HepG2 (cell line): ENCODE measurements around the gene MDH1. TPM values are rescaled to one million over a fixed set of nuclear protein-coding genes. Genes with fewer than 3 reads are reported as not detected.
A peak's percentile ranks its signal among the peaks of the same experiment; 100 is the strongest.

Experiments
- CBX2 ChIP-seq, 2 experiments: fragments of 200-600 bp in 1 of 2; sonication (generic); formaldehyde crosslinking in 1 of 2; IDR thresholded peaks; 2 replicates each; pipeline versions ENCODE4 v1.7.0 to v1.8.1; 2018 to 2022; ENCODE audit warnings: low read depth in 2 of 2, low read length in 1 of 2, mild to moderate bottlenecking in 1 of 2, missing genetic modification reagents in 1 of 2
- CC2D1A ChIP-seq: sonication (generic); formaldehyde crosslinking; IDR thresholded peaks from 2 replicates; pipeline ENCODE4 v1.8.1; 2023; ENCODE audit warnings: mild to moderate bottlenecking, missing genetic modification reagents
- DNMT3B ChIP-seq: conservative IDR thresholded peaks from 2 replicates; pipeline ENCODE4 v1.6.1; 2016; ENCODE audit warnings: missing biosample characterization, control low read depth
- EP300 ChIP-seq, 3 experiments: sonication (generic) in 1 of 3; formaldehyde crosslinking in 1 of 3; IDR thresholded peaks; 2 replicates each; pipeline versions ENCODE4 v1.5.1 to v1.6.1; 2011 to 2020; ENCODE audit warnings: low read depth in 2 of 3, low read length in 2 of 3, borderline replicate concordance in 1 of 3, improper control_type of control experiment in 1 of 3, mild to moderate bottlenecking in 1 of 3, missing genetic modification reagents in 1 of 3, moderate library complexity in 1 of 3
- GATA4 ChIP-seq: sonication (generic); IDR thresholded peaks from 2 replicates; pipeline ENCODE4 v1.6.1; 2016; ENCODE audit warnings: antibody characterized with exemption, low read depth, borderline replicate concordance
- HDAC6 ChIP-seq: fragments of 200-600 bp; sonication (generic); IDR thresholded peaks from 2 replicates; pipeline ENCODE4 v1.7.0; 2017; ENCODE audit warnings: mild to moderate bottlenecking, antibody characterized with exemption, low read length, low read depth
- IKZF5 ChIP-seq: IDR thresholded peaks from 2 replicates; pipeline ENCODE4 v1.6.1; 2018; ENCODE audit warnings: missing genetic modification reagents, mild to moderate bottlenecking, missing compliant biosample characterization
- ISX ChIP-seq: sonication (generic); formaldehyde crosslinking; conservative IDR thresholded peaks from 2 replicates; pipeline ENCODE4 v1.5.0; 2020; ENCODE audit warnings: missing genetic modification reagents
- NPAS2 ChIP-seq: sonication (generic); formaldehyde crosslinking; IDR thresholded peaks from 2 replicates; pipeline ENCODE4 v1.8.0; 2022; ENCODE audit warnings: mild to moderate bottlenecking, missing genetic modification reagents, borderline replicate concordance
- NR2F6 ChIP-seq, 2 experiments: IDR thresholded peaks; 2 replicates each; pipeline ENCODE4 v1.6.1; 2016; ENCODE audit warnings: antibody characterized with exemption in 1 of 2, mild to moderate bottlenecking in 1 of 2
- PCBP1 ChIP-seq: fragments of 200-400 bp; formaldehyde crosslinking; IDR thresholded peaks from 2 replicates; pipeline ENCODE4 v1.6.1; 2017; ENCODE audit warnings: mild to moderate bottlenecking, low read depth, low read length, borderline replicate concordance
- RAD21 ChIP-seq: fragments of 450-650 bp; formaldehyde crosslinking; IDR thresholded peaks from 2 replicates; pipeline ENCODE4 v1.5.0; 2020; ENCODE audit warnings: mild to moderate bottlenecking
- SMARCE1 ChIP-seq: fragments of 450-650 bp; IDR thresholded peaks from 2 replicates; pipeline ENCODE4 v1.6.1; 2017; ENCODE audit warnings: borderline replicate concordance
- TFAP4 ChIP-seq: sonication (generic); IDR thresholded peaks from 2 replicates; pipeline ENCODE4 v1.6.1; 2016; ENCODE audit warnings: low read depth, borderline replicate concordance
- YEATS4 ChIP-seq: sonication (generic); formaldehyde crosslinking; IDR thresholded peaks from 2 replicates; pipeline ENCODE4 v1.4.0; 2020; ENCODE audit warnings: missing genetic modification reagents, borderline replicate concordance
- ZBTB3 ChIP-seq: sonication (generic); formaldehyde crosslinking; IDR thresholded peaks from 2 replicates; pipeline ENCODE4 v1.4.0; 2020; ENCODE audit warnings: low read depth, mild to moderate bottlenecking, moderate library complexity, missing genetic modification reagents, borderline replicate concordance
- ZNF446 ChIP-seq: sonication (generic); formaldehyde crosslinking; IDR thresholded peaks from 2 replicates; pipeline ENCODE4 v1.5.0; 2020; ENCODE audit warnings: mild to moderate bottlenecking, missing genetic modification reagents
- ZNF546 ChIP-seq: sonication (generic); formaldehyde crosslinking; conservative IDR thresholded peaks from 2 replicates; pipeline ENCODE4 v1.8.1; 2023; ENCODE audit warnings: mild to moderate bottlenecking, missing genetic modification reagents
- ZNF607 ChIP-seq: sonication (generic); formaldehyde crosslinking; IDR thresholded peaks from 2 replicates; pipeline ENCODE4 v1.5.1; 2020; ENCODE audit warnings: missing genetic modification reagents, mild to moderate bottlenecking, borderline replicate concordance
- ZNF615 ChIP-seq: sonication (generic); formaldehyde crosslinking; IDR thresholded peaks from 2 replicates; pipeline ENCODE4 v1.5.0; 2020; ENCODE audit warnings: mild to moderate bottlenecking, missing genetic modification reagents, borderline replicate concordance
- ZNF776 ChIP-seq: sonication (generic); formaldehyde crosslinking; IDR thresholded peaks from 2 replicates; pipeline ENCODE4 v1.4.0; 2020; ENCODE audit warnings: mild to moderate bottlenecking, missing genetic modification reagents
- polyA plus RNA-seq, 8 experiments: library from polyadenylated mRNA; depleted of rRNA in 3 of 8; stranded (reverse) in 7 of 8; unstranded in 1 of 8; fragments of >200 nt; fragmentation: Illumina TruSeq in 4 of 8; extraction: Trizol in 4 of 8; gene quantifications; 2 replicates each; pipeline versions ENCODE4 v1.2.1 to v1.2.3, GENCODE V29; 2011 to 2016; ENCODE audit warnings: low read depth in 4 of 8, missing spikeins in 1 of 8, mixed read lengths in 1 of 8; ENCODE audit not compliant: insufficient read depth in 1 of 8
- total RNA-seq, 5 experiments: library from RNA; depleted of rRNA; stranded (reverse); fragments of >200 nt; fragmentation: Illumina TruSeq; extraction: Trizol; gene quantifications; 2 replicates each; pipeline ENCODE4 v1.2.3, GENCODE V29; 2016; ENCODE audit warnings: low read depth in 1 of 5
- TF ChIP-seq, protein P1 (sequence below): sonication (generic); formaldehyde crosslinking; IDR thresholded peaks from 2 replicates; pipeline ENCODE4 v1.4.0; 2020; ENCODE audit warnings: missing genetic modification reagents
- TF ChIP-seq, protein P2 (sequence below): IDR thresholded peaks from 2 replicates; pipeline ENCODE4 v1.6.1; 2016

MDH1 gene
- total and polyA plus RNA-seq, 2 of the 13 experiments (the other 11 are each of a cell fraction or from before 2014, with no cell fraction given), result 293 to 415 TPM

DNA sequence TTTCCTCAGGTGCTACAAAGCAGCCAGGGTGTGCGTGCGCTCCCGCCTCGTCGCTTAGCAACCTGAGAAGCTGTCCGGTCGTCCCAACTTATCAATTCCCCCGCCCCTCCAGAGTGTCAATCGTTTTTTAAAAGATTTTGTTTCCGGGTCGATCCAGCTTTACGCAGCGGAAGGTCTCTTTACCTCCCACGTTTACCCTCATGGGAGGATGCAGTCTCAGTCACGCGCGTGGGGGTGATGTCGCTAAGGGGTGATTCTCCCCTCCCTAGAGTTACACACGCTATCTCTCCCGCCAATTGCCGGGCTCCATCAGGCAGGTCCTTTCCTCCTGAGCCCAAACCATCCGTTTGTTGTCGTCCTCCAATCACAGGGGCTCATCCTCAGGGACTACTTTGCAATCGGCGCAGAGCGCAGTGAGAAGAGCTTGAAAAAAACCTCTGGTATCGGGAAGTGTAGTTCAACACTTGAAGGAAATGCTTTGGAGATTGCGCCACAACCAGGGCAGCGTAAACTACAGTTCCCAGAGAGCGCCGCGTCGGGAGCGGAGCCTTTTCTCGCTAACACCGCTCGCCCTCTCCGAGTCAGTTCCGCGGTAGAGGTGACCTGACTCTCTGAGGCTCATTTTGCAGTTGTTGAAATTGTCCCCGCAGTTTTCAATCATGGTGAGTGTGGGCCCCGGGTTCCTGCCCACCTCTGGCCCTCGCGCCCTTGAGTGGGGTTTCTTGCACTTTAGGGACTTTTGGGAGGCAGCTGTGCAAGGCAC is at the start of gene MDH1, which contains the start of gene WDPCP (continued):
- TF ChIP-seq SMARCE1, result no peak
- TF ChIP-seq CC2D1A (CRISPR knock-in tag), result no peak
- TF ChIP-seq DNMT3B (CRISPR knock-in tag), result no peak; the same call in 1 of the 2 replicates
- peak; percentile 9 to 54; a peak in 1 of 4 replicates for TF ChIP-seq EP300 (IDR thresholded peaks at IDR 0.05; ENCODE audit: low read depth in 2 of 2, low read length in 2 of 2)
- peak; percentile 37; the same call in 1 of the 2 replicates for TF ChIP-seq EP300 (CRISPR knock-in tag; IDR thresholded peaks at IDR 0.05; ENCODE audit: borderline replicate concordance)
- TF ChIP-seq ZBTB3 (CRISPR knock-in tag), result no peak
- TF ChIP-seq ZNF615 (CRISPR knock-in tag), result peak; percentile 91; the same call in 1 of the 2 replicates
- no peak for TF ChIP-seq CBX2 (IDR thresholded peaks at IDR 0.05; ENCODE audit: low read depth, low read length)
- no peak for TF ChIP-seq CBX2 (CRISPR knock-in tag; IDR thresholded peaks at IDR 0.05; ENCODE audit: low read depth)
- TF ChIP-seq ZNF446 (CRISPR knock-in tag), result no peak; the same call in 1 of the 2 replicates
- TF ChIP-seq HDAC6, result no peak
- TF ChIP-seq TFAP4, result peak; percentile 63; the same call in 1 of the 2 replicates
- TF ChIP-seq ISX (CRISPR knock-in tag), result no peak
- peak; percentile 67 for TF ChIP-seq GATA4
- TF ChIP-seq RAD21, result peak; percentile 45; the same call in 1 of the 2 replicates
- no peak for TF ChIP-seq NPAS2
- TF ChIP-seq, protein P1, sequence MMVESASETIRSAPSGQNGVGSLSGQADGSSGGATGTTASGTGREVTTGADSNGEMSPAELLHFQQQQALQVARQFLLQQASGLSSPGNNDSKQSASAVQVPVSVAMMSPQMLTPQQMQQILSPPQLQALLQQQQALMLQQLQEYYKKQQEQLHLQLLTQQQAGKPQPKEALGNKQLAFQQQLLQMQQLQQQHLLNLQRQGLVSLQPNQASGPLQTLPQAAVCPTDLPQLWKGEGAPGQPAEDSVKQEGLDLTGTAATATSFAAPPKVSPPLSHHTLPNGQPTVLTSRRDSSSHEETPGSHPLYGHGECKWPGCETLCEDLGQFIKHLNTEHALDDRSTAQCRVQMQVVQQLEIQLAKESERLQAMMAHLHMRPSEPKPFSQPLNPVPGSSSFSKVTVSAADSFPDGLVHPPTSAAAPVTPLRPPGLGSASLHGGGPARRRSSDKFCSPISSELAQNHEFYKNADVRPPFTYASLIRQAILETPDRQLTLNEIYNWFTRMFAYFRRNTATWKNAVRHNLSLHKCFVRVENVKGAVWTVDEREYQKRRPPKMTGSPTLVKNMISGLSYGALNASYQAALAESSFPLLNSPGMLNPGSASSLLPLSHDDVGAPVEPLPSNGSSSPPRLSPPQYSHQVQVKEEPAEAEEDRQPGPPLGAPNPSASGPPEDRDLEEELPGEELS, result peak; percentile 44; the same call in 1 of the 2 replicates
- peak; percentile 62; the same call in 1 of the 2 replicates for TF ChIP-seq ZNF546
- peak; percentile 85; the same call in 1 of the 2 replicates for TF ChIP-seq ZNF607 (CRISPR knock-in tag)
- TF ChIP-seq, protein P2, sequence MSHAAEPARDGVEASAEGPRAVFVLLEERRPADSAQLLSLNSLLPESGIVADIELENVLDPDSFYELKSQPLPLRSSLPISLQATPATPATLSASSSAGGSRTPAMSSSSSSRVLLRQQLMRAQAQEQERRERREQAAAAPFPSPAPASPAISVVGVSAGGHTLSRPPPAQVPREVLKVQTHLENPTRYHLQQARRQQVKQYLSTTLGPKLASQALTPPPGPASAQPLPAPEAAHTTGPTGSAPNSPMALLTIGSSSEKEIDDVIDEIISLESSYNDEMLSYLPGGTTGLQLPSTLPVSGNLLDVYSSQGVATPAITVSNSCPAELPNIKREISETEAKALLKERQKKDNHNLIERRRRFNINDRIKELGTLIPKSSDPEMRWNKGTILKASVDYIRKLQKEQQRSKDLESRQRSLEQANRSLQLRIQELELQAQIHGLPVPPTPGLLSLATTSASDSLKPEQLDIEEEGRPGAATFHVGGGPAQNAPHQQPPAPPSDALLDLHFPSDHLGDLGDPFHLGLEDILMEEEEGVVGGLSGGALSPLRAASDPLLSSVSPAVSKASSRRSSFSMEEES (CRISPR knock-in tag), result peak; percentile 53; the same call in 1 of the 2 replicates
- TF ChIP-seq PCBP1, result peak; percentile 99
- TF ChIP-seq ZNF776, result 0 out of 2 replicates have a peak, but pooled peaks have one; percentile 61
- peak; percentile 94 for TF ChIP-seq IKZF5 (CRISPR knock-in tag)
- TF ChIP-seq YEATS4 (CRISPR knock-in tag), result peak; percentile 81
- peak; percentile 73 for TF ChIP-seq NR2F6 (IDR thresholded peaks at IDR 0.05)
- TF ChIP-seq NR2F6 (CRISPR knock-in tag; IDR thresholded peaks at IDR 0.05), result peak; percentile 58; the same call in 1 of the 2 replicates
